Ovary (tissue), 10 donors: Measurements from ENCODE around the gene MUC21. TPM values are rescaled to one million over a fixed set of nuclear protein-coding genes. Genes with fewer than 3 reads are reported as not detected.

Experiments used
- DNase-seq, 5 donors: peaks; one replicate each; pipeline ENCODE4 v3.0.0-alpha.2; 2019 to 2020
- H3K27ac ChIP-seq, 2 donors: fragments of 200-600 bp; one replicate each; pipeline versions ENCODE4 v1.5.1 to v1.8.0; 2019 to 2022
- H3K27me3 ChIP-seq: fragments of 200-600 bp; one replicate; pipeline ENCODE4 v1.8.0; 2022
- H3K36me3 ChIP-seq: fragments of 200-600 bp; sonication (generic); one replicate; pipeline ENCODE4 v1.5.1; 2019
- H3K4me1 ChIP-seq: one replicate; pipeline ENCODE4 v1.8.1; 2013; ENCODE audit warnings: mild to moderate bottlenecking, moderate library complexity; ENCODE audit not compliant: insufficient read depth
- H3K4me3 ChIP-seq: fragments of 200-600 bp; sonication (generic); one replicate; pipeline ENCODE4 v1.5.1; 2017
- H3K9me3 ChIP-seq, 2 donors: fragments of 200-600 bp in 1 of 2; sonication (generic) in 1 of 2; one replicate each; pipeline versions ENCODE4 v1.5.1 to v1.8.1; 2013 to 2019; ENCODE audit warnings: mild to moderate bottlenecking in 1 of 2, moderate library complexity in 1 of 2
- CTCF ChIP-seq, 3 donors: fragments of 450-650 bp in 2 of 3; fragments of 200-600 bp in 1 of 3; IDR thresholded peaks; one replicate each; pipeline versions ENCODE4 v1.5.1 to v1.8.0; 2016 to 2022; ENCODE audit warnings: antibody characterized with exemption in 3 of 3, mild to moderate bottlenecking in 1 of 3
- EP300 ChIP-seq: sonication (generic); formaldehyde crosslinking; IDR thresholded peaks from one replicate; pipeline ENCODE4 v1.6.1; 2017; ENCODE audit warnings: antibody characterized with exemption
- POLR2A ChIP-seq: fragments of 450-650 bp; IDR thresholded peaks from one replicate; pipeline ENCODE4 v1.6.1; 2017; ENCODE audit warnings: antibody characterized with exemption, mild to moderate bottlenecking, moderate library complexity
- WGBS, 3 donors: extraction: QIAGEN DNeasy Blood & Tissue Kit in 1 of 3; methylation state at CpG; one replicate each; pipeline versions ENCODE4 v1.1.5 to v1.1.7; 2013 to 2017; 5-methylcytosine and 5-hydroxymethylcytosine counted together
- intact Hi-C, 4 donors: fragments of 100-400 bp; cut with DNase I; formaldehyde crosslinking; loops; one replicate each; pipeline versions ENCODE4 v1.11.0 to v1.15.1; 2022 to 2023
- long read RNA-seq, 3 donors: library from polyadenylated mRNA in 2 of 3; unstranded in 2 of 3; transcript quantifications; one replicate each; pipeline ENCODE4 v2.0.0 and lab custom pipeline, GENCODE V29; 2021 to 2026
- polyA plus RNA-seq, 2 donors: library from polyadenylated mRNA; stranded (reverse); fragments of 200-250 nt in 1 of 2; fragments of 350-450 nt in 1 of 2; fragmentation: Illumina TruSeq in 1 of 2; extraction: RNeasy Lipid Tissue Mini Kit (QIAGEN cat#74804) in 1 of 2; gene quantifications; one replicate each; pipeline ENCODE4 v1.2.3, GENCODE V29; 2013 to 2014
- total RNA-seq, 7 donors: library from RNA; depleted of rRNA in 2 of 7; stranded (reverse); fragments of >200 nt in 2 of 7; fragmentation: NEBNext Ultra II Directional in 3 of 7; extraction: Animal tissue kit (Norgen Biotek cat#: 25700) in 3 of 7; gene quantifications; one replicate each; pipeline versions ENCODE4 v1.1.0 to v1.2.4, GENCODE V29; 2016 to 2023
- donor health status: DM: no; HTN: no; CAD: no; lungs with moderate emphysema.
- donor health status: DM: no; HTN: no; CAD: no.
- donor health status: Bipolar disorder and iron deficiency.
- donor health status: DM: yes; HTN: yes; CAD: no.
- donor health status: DM: no; HTN: no; CAD: no.
- donor health status: DM: yes; HTN: yes; CAD: no.

Gene MUC21
- not detected for total RNA-seq
- polyA plus RNA-seq = not detected
- long read RNA-seq, donor 1 = 0 reads
- long read RNA-seq, donor 2 = 0 reads
- long read RNA-seq, donor 3 = 0 reads

GRCh38 chr6:30983439-30983838 is at the start of gene MUC21:
Gene MUC21 (plus strand): TSS chr6:30983718. CDS start chr6:30983959, 241 bp downstream.
- no peaks in the 10 kb centered on the region for H3K27me3 ChIP-seq
- DNase-seq = no peak
- H3K27ac ChIP-seq = no peak within 1 kb of the TSS
- intact Hi-C loops = no loop called here
- H3K4me3 ChIP-seq = no peak within 1 kb of the TSS
- H3K36me3 ChIP-seq = no peaks in the 10 kb centered on the region
- no peak for TF ChIP-seq EP300
- no peak for TF ChIP-seq CTCF (IDR thresholded peaks at IDR 0.05)
- no peaks in the 10 kb centered on the region for H3K9me3 ChIP-seq
- 87 to 90% (median 89%) methylated on average over 6 of the region's 6 CpGs for WGBS, 3 donors
- H3K4me1 ChIP-seq = peaks cover 4% of the 10 kb centered on the region

- intact Hi-C loops = loop anchor here in 1 of 4 donors (10.0 kb wide), 1 partner anchor 120 kb away; no protein-coding TSS in a partner anchor
- Histone ChIP-seq H3K27me3 (no peaks in the 10 kb centered on the region), H3K36me3 (no peaks in the 10 kb centered on the region), H3K27ac (no peak overlapping the region), H3K9me3 (no peaks in the 10 kb centered on the region), H3K4me1 (no peaks in the 10 kb centered on the region), H3K4me3 (no peak overlapping the region)
- no peak for TF ChIP-seq POLR2A
- TF ChIP-seq EP300 = no peak
- no peak for TF ChIP-seq CTCF (IDR thresholded peaks at IDR 0.05)
- DNase-seq = no peak
- WGBS, 3 donors = 21 to 37% (median 21%) methylated on average over 3 of the region's 3 CpGs
These were observed 48.5 kb upstream of the MUC21 start for GRCh38 chr6:30935018-30935417.

GRCh38 chr6:30937265-30937664 is 46.3 kb upstream of the MUC21 start:
- Histone ChIP-seq H3K27ac (no peak overlapping the region), H3K4me3 (no peak overlapping the region), H3K9me3 (no peaks in the 10 kb centered on the region), H3K36me3 (no peaks in the 10 kb centered on the region), H3K4me1 (no peaks in the 10 kb centered on the region), H3K27me3 (no peaks in the 10 kb centered on the region)
- 71 to 76% (median 73%) methylated on average over 6 of the region's 6 CpGs for WGBS, 3 donors
- intact Hi-C loops = loop anchor here in 1 of 4 donors (10.0 kb wide), 1 partner anchor 118 kb away; no protein-coding TSS in a partner anchor
- TF ChIP-seq EP300 (no peak), POLR2A (no peak), CTCF (IDR thresholded peaks at IDR 0.05) (no peak)
- no peak for DNase-seq

- Histone ChIP-seq H3K4me1 (peaks cover 3% of the 10 kb centered on the region), H3K27ac (no peak overlapping the region), H3K36me3 (no peaks in the 10 kb centered on the region), H3K4me3 (no peak overlapping the region), H3K27me3 (no peaks in the 10 kb centered on the region), H3K9me3 (no peaks in the 10 kb centered on the region)
- intact Hi-C loops = loop anchor here in 1 of 4 donors (10.0 kb wide), 1 partner anchor 116 kb away; no protein-coding TSS in a partner anchor
- DNase-seq = no peak
- 78 to 80% (median 80%) methylated on average over 4 of the region's 4 CpGs for WGBS, 3 donors
- TF ChIP-seq CTCF (IDR thresholded peaks at IDR 0.05) (no peak), POLR2A (no peak), EP300 (no peak)
These were observed 44.8 kb upstream of the MUC21 start for GRCh38 chr6:30938730-30939129.
